A549 (cell line): ENCODE measurements around the gene ZNF652. TPM values are rescaled to one million over a fixed set of nuclear protein-coding genes. Genes with fewer than 3 reads are reported as not detected.

Experiments used
- ATAC-seq, 2 experiments: fragments of 200-7000 bp in 1 of 2; fragments of >200 bp in 1 of 2; cut with Nextera tagmentation in 1 of 2; cut with Tn5 transposase in 1 of 2; 3 replicates each; pipeline versions ENCODE4 v1.8.0 to v1.9.1; 2018 to 2020; ENCODE audit warnings: mild to moderate bottlenecking in 1 of 2, moderate library complexity in 1 of 2
- CTCF ChIA-PET: fragments of 300-600 bp; sonication (Branson Sonifier 250); formaldehyde crosslinking; extraction: SDS; loops from one replicate; lab custom pipeline; 2021; ENCODE audit warnings: antibody characterized with exemption, inconsistent platforms; lab: Yijun Ruan, JAX
- POLR2A ChIA-PET: fragments of 350-600 bp; formaldehyde crosslinking; extraction: SDS; loops from one replicate; lab custom pipeline; 2021; ENCODE audit warnings: antibody characterized with exemption, inconsistent platforms; lab: Yijun Ruan, JAX
- DNase-seq, 2 experiments: peaks; one replicate each; pipeline versions ENCODE4 v3.0.0 to v3.0.0-alpha.2; 2011 to 2016; ENCODE audit warnings: low read depth in 1 of 2, low spot score in 1 of 2
- FAIRE-seq: peaks from 2 replicates; lab custom pipeline; 2011; peaks lifted over from hg19 to GRCh38; lab: Jason Lieb, UNC
- H3K27ac ChIP-seq, 2 experiments: fragments of >200 bp; sonication (Bioruptor Twin); formaldehyde crosslinking; 3 replicates each; pipeline ENCODE4 v1.5.1; 2016 to 2017
- H3K4me1 ChIP-seq: fragments of >200 bp; sonication (Bioruptor Twin); formaldehyde crosslinking; 3 replicates; pipeline ENCODE4 v1.6.1; 2016
- H3K4me2 ChIP-seq: fragments of >200 bp; sonication (Bioruptor Twin); formaldehyde crosslinking; 3 replicates; pipeline ENCODE4 v1.6.1; 2016
- H3K4me3 ChIP-seq: fragments of >200 bp; sonication (Bioruptor Twin); formaldehyde crosslinking; 3 replicates; pipeline ENCODE4 v1.5.1; 2016
- H3K9me3 ChIP-seq: fragments of >200 bp; sonication (Bioruptor Twin); formaldehyde crosslinking; 3 replicates; pipeline ENCODE4 v1.6.1; 2016
- BHLHE40 ChIP-seq: IDR thresholded peaks from 2 replicates; pipeline ENCODE4 v1.6.1; 2012; ENCODE audit warnings: low read depth, low read length, inconsistent platforms
- CTCF ChIP-seq: fragments of >200 bp; sonication (Bioruptor Twin); formaldehyde crosslinking; IDR thresholded peaks from 3 replicates; pipeline ENCODE4 v1.5.1; 2016
- EHMT2 ChIP-seq: fragments of 200-600 bp; sonication (generic); IDR thresholded peaks from 2 replicates; pipeline ENCODE4 v1.6.1; 2016; ENCODE audit warnings: antibody characterized with exemption, low read depth, mild to moderate bottlenecking, moderate library complexity
- EP300 ChIP-seq, 2 experiments: fragments of >200 bp; sonication (Bioruptor Twin); formaldehyde crosslinking; IDR thresholded peaks; 2 replicates in 1 of 2; 3 replicates in 1 of 2; pipeline ENCODE4 v1.6.1; 2016 to 2017
- ESRRA ChIP-seq: fragments of 150-350 bp; IDR thresholded peaks from 2 replicates; pipeline ENCODE4 v1.6.1; 2014; ENCODE audit warnings: mild to moderate bottlenecking, low read length, borderline replicate concordance
- HES2 ChIP-seq: fragments of >200 bp; sonication (Bioruptor Twin); formaldehyde crosslinking; IDR thresholded peaks from 2 replicates; pipeline ENCODE4 v1.6.1; 2016
- HEYL ChIP-seq: fragments of 250-450 bp; sonication (Bioruptor Pico); IDR thresholded peaks from 2 replicates; pipeline ENCODE4 v1.8.0; 2021; ENCODE audit warnings: mild to moderate bottlenecking, moderate library complexity
- HOXA7 ChIP-seq: fragments of 250-450 bp; sonication (Bioruptor Pico); IDR thresholded peaks from 2 replicates; pipeline ENCODE4 v1.5.0; 2020; ENCODE audit warnings: mild to moderate bottlenecking, moderate library complexity
- HOXB13 ChIP-seq: fragments of 250-450 bp; sonication (Bioruptor Pico); IDR thresholded peaks from 2 replicates; pipeline ENCODE4 v1.5.0; 2020; ENCODE audit warnings: low read depth, mild to moderate bottlenecking, moderate library complexity
- MAFK ChIP-seq: fragments of 450-650 bp; IDR thresholded peaks from 2 replicates; pipeline ENCODE4 v1.6.1; 2014; ENCODE audit not compliant: partially characterized antibody
- MAX ChIP-seq: IDR thresholded peaks from 2 replicates; pipeline ENCODE4 v1.6.1; 2012
- MYC ChIP-seq: IDR thresholded peaks from 2 replicates; pipeline ENCODE4 v1.6.1; 2012; ENCODE audit warnings: mild to moderate bottlenecking, inconsistent platforms, low read length, improper control_type of control experiment, borderline replicate concordance
- NPAS2 ChIP-seq: fragments of 250-450 bp; sonication (Bioruptor Pico); IDR thresholded peaks from 2 replicates; pipeline ENCODE4 v1.8.0; 2022; ENCODE audit warnings: mild to moderate bottlenecking, moderate library complexity, borderline replicate concordance
- PHF8 ChIP-seq: fragments of 200-600 bp; sonication (generic); IDR thresholded peaks from 2 replicates; pipeline ENCODE4 v1.6.1; 2016; ENCODE audit warnings: low read depth, mild to moderate bottlenecking, antibody characterized with exemption, moderate library complexity, borderline replicate concordance
- POLR2AphosphoS2 ChIP-seq: conservative IDR thresholded peaks from 2 replicates; pipeline ENCODE4 v1.6.1; 2012; ENCODE audit warnings: low read length, improper control_type of control experiment, inconsistent platforms
- RAD21 ChIP-seq, 2 experiments: fragments of >200 bp in 1 of 2; sonication (Bioruptor Twin) in 1 of 2; formaldehyde crosslinking in 1 of 2; IDR thresholded peaks in 1 of 2; conservative IDR thresholded peaks in 1 of 2; 2 replicates in 1 of 2; 3 replicates in 1 of 2; pipeline ENCODE4 v1.6.1; 2012 to 2018; ENCODE audit warnings: inconsistent platforms in 1 of 2
- RCOR1 ChIP-seq: fragments of 150-350 bp; IDR thresholded peaks from 2 replicates; pipeline ENCODE4 v1.6.1; 2014; ENCODE audit warnings: antibody characterized with exemption, low read length, low read depth
- RFX5 ChIP-seq: fragments of 450-650 bp; IDR thresholded peaks from 2 replicates; pipeline ENCODE4 v1.7.1; 2014; ENCODE audit warnings: antibody characterized with exemption, mild to moderate bottlenecking, moderate library complexity
- SMC3 ChIP-seq: fragments of >200 bp; sonication (Bioruptor Twin); formaldehyde crosslinking; IDR thresholded peaks from 3 replicates; pipeline ENCODE4 v1.6.1; 2018; ENCODE audit warnings: inconsistent platforms
- SREBF2 ChIP-seq: fragments of 450-650 bp; IDR thresholded peaks from 2 replicates; pipeline ENCODE4 v1.6.1; 2014; ENCODE audit warnings: mild to moderate bottlenecking, moderate library complexity
- WGBS: methylation state at CpG from one replicate; pipeline ENCODE4 v1.1.6; 2017; ENCODE audit errors: missing lambda C conversion rate; 5-methylcytosine and 5-hydroxymethylcytosine counted together
- polyA plus RNA-seq, 4 experiments: library from polyadenylated mRNA; depleted of rRNA in 3 of 4; stranded (reverse); fragments of >200 nt; fragmentation: RNase III in 1 of 4; extraction: RNeasy Plus Mini Kit Qiagen cat#74134 plus additional on column Dnase treatment in 1 of 4; gene quantifications; 2 replicates in 3 of 4; 3 replicates in 1 of 4; pipeline ENCODE4 v1.2.3, GENCODE V29; 2011 to 2017
- TF ChIP-seq, protein P1 (sequence below): IDR thresholded peaks from 2 replicates; pipeline ENCODE4 v1.6.1; 2012
- TF ChIP-seq, protein P2 (sequence below): fragments of 200-600 bp; sonication (generic); IDR thresholded peaks from 2 replicates; pipeline ENCODE4 v1.6.1; 2016; ENCODE audit warnings: antibody characterized with exemption, mild to moderate bottlenecking, moderate library complexity
- TF ChIP-seq, protein P3 (sequence below): IDR thresholded peaks from 2 replicates; pipeline ENCODE4 v1.6.1; 2012; ENCODE audit warnings: low read depth, borderline replicate concordance
- TF ChIP-seq, protein P4 (sequence below): fragments of 150-350 bp; IDR thresholded peaks from 2 replicates; pipeline ENCODE4 v1.6.1; 2014; ENCODE audit warnings: low read depth, mild to moderate bottlenecking, low read length

The ZNF652 gene
- polyA plus RNA-seq, 2 of the 4 experiments (the other 2 are of a cell fraction), result 5.7 to 14.8 TPM

DNA sequence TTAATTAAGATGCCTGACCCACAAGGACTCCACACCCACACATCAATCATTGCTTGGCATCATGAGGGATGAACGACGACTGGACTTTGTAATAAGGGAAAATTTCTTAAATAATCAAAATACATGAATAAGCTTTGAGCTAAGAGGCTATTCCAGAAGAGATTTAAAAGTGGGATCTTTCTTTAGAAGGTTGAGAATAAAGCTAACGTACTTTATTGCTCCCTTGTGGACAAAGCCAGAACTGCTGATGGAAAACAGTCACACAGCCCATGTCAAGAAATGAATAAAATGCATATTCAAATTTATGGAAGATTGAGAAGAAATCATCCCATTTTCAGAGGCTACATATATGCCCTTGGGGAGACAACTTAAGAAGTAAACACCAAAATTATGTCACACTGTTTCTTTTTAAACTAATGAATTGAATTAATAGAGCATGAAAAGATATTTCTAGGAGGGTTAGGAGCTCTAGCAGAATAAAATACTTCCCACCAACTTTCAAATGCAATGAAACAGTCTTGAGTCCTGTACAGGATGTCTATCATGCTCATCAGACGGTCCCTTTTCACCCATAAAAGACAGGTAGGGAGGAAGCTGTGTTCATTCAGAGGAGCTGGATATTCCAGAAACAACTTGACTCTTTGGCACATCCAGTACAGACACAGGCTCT, 71.2 kb downstream of the ZNF652 start:
- TF ChIP-seq HEYL (no peak), RCOR1 (no peak), HOXB13 (CRISPR knock-in tag) (no peak), RAD21 (conservative IDR thresholded peaks at IDR 0.05 in 1 of 2, IDR thresholded peaks at IDR 0.05 in 1 of 2) (peak; percentile 69 to 70), RFX5 (no peak), EHMT2 (no peak), HES2 (no peak), SREBF2 (no peak), CTCF (peak; percentile 70), SMC3 (peak; percentile 69), ESRRA (no peak), MYC (no peak), MAFK (no peak)
- TF ChIP-seq, protein P1, sequence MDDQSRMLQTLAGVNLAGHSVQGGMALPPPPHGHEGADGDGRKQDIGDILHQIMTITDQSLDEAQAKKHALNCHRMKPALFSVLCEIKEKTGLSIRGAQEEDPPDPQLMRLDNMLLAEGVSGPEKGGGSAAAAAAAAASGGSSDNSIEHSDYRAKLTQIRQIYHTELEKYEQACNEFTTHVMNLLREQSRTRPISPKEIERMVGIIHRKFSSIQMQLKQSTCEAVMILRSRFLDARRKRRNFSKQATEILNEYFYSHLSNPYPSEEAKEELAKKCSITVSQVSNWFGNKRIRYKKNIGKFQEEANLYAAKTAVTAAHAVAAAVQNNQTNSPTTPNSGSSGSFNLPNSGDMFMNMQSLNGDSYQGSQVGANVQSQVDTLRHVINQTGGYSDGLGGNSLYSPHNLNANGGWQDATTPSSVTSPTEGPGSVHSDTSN, result no peak
- TF ChIP-seq, protein P2, sequence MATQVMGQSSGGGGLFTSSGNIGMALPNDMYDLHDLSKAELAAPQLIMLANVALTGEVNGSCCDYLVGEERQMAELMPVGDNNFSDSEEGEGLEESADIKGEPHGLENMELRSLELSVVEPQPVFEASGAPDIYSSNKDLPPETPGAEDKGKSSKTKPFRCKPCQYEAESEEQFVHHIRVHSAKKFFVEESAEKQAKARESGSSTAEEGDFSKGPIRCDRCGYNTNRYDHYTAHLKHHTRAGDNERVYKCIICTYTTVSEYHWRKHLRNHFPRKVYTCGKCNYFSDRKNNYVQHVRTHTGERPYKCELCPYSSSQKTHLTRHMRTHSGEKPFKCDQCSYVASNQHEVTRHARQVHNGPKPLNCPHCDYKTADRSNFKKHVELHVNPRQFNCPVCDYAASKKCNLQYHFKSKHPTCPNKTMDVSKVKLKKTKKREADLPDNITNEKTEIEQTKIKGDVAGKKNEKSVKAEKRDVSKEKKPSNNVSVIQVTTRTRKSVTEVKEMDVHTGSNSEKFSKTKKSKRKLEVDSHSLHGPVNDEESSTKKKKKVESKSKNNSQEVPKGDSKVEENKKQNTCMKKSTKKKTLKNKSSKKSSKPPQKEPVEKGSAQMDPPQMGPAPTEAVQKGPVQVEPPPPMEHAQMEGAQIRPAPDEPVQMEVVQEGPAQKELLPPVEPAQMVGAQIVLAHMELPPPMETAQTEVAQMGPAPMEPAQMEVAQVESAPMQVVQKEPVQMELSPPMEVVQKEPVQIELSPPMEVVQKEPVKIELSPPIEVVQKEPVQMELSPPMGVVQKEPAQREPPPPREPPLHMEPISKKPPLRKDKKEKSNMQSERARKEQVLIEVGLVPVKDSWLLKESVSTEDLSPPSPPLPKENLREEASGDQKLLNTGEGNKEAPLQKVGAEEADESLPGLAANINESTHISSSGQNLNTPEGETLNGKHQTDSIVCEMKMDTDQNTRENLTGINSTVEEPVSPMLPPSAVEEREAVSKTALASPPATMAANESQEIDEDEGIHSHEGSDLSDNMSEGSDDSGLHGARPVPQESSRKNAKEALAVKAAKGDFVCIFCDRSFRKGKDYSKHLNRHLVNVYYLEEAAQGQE, result no peak
- TF ChIP-seq, protein P3, sequence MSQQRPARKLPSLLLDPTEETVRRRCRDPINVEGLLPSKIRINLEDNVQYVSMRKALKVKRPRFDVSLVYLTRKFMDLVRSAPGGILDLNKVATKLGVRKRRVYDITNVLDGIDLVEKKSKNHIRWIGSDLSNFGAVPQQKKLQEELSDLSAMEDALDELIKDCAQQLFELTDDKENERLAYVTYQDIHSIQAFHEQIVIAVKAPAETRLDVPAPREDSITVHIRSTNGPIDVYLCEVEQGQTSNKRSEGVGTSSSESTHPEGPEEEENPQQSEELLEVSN, result no peak
- TF ChIP-seq, all 56 proteins: peak for 3
- FAIRE-seq (peak; percentile 96), ATAC-seq (peak; percentile 78 to 84; a peak in 5 of 6 replicates), DNase-seq (peak; percentile 44 to 62)
- Histone ChIP-seq H3K4me1 (no peaks in the 10 kb centered on the region), H3K27ac (no peak overlapping the region), H3K4me2 (no peak overlapping the region), H3K9me3 (no peaks in the 10 kb centered on the region), H3K4me3 (no peak overlapping the region)
- POLR2A ChIA-PET, result interaction anchor here (0.6 to 1.1 kb wide), 4 partner anchors 68 to 346 kb away, joined by 3 to 5 read pairs (median 4); partner anchors contain the start of gene SNF8
- WGBS, result 27% methylated on average over 4 of the region's 4 CpGs
- CTCF ChIA-PET, result interaction anchor here (0.6 to 7.5 kb wide), 55 partner anchors 10 to 491 kb away, joined by 3 to 66 read pairs (median 4); partner anchors contain the start of genes PHOSPHO1 and SNF8

GRCh38 chr17:49288388-49288787, 73.7 kb downstream of the ZNF652 start:
- FAIRE-seq (no peak), DNase-seq (no peak), ATAC-seq (no peak)
- Histone ChIP-seq H3K9me3 (no peaks in the 10 kb centered on the region), H3K4me2 (no peak overlapping the region), H3K4me1 (no peaks in the 10 kb centered on the region), H3K4me3 (no peak overlapping the region), H3K27ac (no peak overlapping the region)
- POLR2A ChIA-PET, result interaction anchor here (1.2 kb wide), 1 partner anchor 28 kb away, joined by 3 read pairs; no protein-coding TSS in a partner anchor
- WGBS, result 89% methylated on average over 1 of the region's 1 CpG
- CTCF ChIA-PET, result interaction anchor here (0.7 to 7.5 kb wide), 4 partner anchors 13 to 256 kb away, joined by 3 to 66 read pairs (median 20); no protein-coding TSS in a partner anchor
- no peak for TF ChIP-seq PHF8
- TF ChIP-seq, protein P4, sequence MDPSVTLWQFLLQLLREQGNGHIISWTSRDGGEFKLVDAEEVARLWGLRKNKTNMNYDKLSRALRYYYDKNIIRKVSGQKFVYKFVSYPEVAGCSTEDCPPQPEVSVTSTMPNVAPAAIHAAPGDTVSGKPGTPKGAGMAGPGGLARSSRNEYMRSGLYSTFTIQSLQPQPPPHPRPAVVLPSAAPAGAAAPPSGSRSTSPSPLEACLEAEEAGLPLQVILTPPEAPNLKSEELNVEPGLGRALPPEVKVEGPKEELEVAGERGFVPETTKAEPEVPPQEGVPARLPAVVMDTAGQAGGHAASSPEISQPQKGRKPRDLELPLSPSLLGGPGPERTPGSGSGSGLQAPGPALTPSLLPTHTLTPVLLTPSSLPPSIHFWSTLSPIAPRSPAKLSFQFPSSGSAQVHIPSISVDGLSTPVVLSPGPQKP, result no peak
- TF ChIP-seq BHLHE40, result no peak
- no peak for TF ChIP-seq NPAS2 (CRISPR knock-in tag)
- no peak for TF ChIP-seq EP300 (IDR thresholded peaks at IDR 0.05)
- TF ChIP-seq ESRRA, result no peak
- no peak for TF ChIP-seq MAX
- no peak for TF ChIP-seq HOXA7 (CRISPR knock-in tag)
- TF ChIP-seq, protein P1, result no peak
- TF ChIP-seq POLR2AphosphoS2, result no peak
